K562 (cell line): ENCODE results near the gene JAKMIP2.

Source experiments
- EHMT2 ChIP-seq: fragments of 450-650 bp; IDR thresholded peaks from 2 replicates; pipeline ENCODE4 v1.6.1; 2018; ENCODE audit warnings: antibody characterized with exemption
- POLR2A ChIP-seq: fragments of 450-650 bp; conservative IDR thresholded peaks from 2 replicates; pipeline ENCODE4 v1.6.1; 2016

- TF ChIP-seq POLR2A (no peak), EHMT2 (no peak)
Measured at GRCh38 chr5:147575598-147575997, 206.9 kb downstream of the JAKMIP2 start.
